Duodenal mucosa (tissue), 2 donors: ENCODE data around the gene FOXO6.
A peak's percentile ranks its signal among the peaks of the same experiment; 100 is the strongest.

Source experiments
- H3K27ac ChIP-seq: one replicate; pipeline ENCODE4 v1.7.0; 2013; ENCODE audit warnings: low read depth, low read length
- H3K27me3 ChIP-seq, 2 donors: one replicate each; pipeline ENCODE4 v1.7.0; 2013; ENCODE audit warnings: low read length in 2 of 2, control low read depth in 1 of 2; ENCODE audit not compliant: insufficient read depth in 2 of 2, control insufficient read depth in 1 of 2
- H3K36me3 ChIP-seq, 2 donors: one replicate each; pipeline ENCODE4 v1.7.0; 2013; ENCODE audit warnings: low read length in 2 of 2, control low read depth in 1 of 2; ENCODE audit not compliant: insufficient read depth in 2 of 2, control insufficient read depth in 1 of 2
- H3K4me1 ChIP-seq, 2 donors: one replicate each; pipeline ENCODE4 v1.7.0; 2013; ENCODE audit warnings: low read length in 2 of 2, control low read depth in 1 of 2; ENCODE audit not compliant: insufficient read depth in 2 of 2, control insufficient read depth in 1 of 2
- H3K4me3 ChIP-seq, 2 donors: one replicate each; pipeline ENCODE4 v1.7.0; 2013; ENCODE audit warnings: low read length in 2 of 2, low read depth in 1 of 2
- H3K9ac ChIP-seq, 2 donors: one replicate each; pipeline ENCODE4 v1.7.0; 2013; ENCODE audit warnings: low read length in 2 of 2, low read depth in 1 of 2
- H3K9me3 ChIP-seq, 2 donors: one replicate each; pipeline ENCODE4 v1.7.0; 2013; ENCODE audit warnings: low read length in 2 of 2, control low read depth in 1 of 2; ENCODE audit not compliant: control insufficient read depth in 1 of 2

Gene FOXO6

DNA sequence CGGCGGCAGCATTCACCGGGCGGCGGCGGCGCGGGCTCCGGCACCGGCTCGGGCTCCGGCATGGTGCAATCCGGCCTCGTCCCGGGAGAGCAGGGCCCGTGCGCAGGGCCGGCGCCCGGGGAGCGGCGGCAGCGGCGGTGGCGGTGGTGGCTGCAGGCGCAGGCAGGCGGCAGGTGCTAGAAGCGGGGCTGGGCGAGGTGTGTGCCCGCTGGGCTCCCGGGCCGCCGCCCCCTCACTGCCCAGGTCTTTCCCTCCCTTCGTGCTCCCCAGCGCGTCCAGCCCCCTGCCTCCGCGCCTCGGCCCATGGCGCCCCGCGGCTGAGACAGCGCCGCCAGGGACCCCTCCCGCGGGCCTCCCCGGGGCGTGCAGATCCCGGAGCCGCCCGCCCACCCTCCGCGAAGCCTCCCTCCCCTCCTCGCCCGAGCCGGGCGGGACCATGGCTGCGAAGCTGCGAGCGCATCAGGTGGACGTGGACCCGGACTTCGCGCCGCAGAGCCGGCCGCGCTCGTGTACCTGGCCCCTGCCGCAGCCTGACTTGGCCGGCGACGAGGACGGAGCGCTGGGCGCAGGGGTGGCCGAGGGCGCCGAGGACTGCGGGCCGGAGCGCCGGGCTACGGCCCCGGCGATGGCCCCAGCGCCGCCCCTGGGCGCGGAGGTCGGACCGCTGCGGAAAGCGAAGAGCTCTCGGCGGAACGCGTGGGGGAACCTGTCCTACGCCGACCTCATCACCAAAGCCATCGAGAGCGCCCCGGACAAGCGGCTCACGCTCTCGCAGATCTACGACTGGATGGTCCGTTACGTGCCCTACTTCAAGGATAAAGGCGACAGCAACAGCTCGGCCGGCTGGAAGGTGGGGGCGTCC is 492 bp downstream of the FOXO6 start:
- Histone ChIP-seq H3K4me3 (peak overlapping the region; percentile 32 to 65), H3K36me3 (no peaks in the 10 kb centered on the region), H3K9ac (peak overlapping the region; percentile 3 to 38), H3K9me3 (no peaks in the 10 kb centered on the region), H3K27me3 (peaks cover 14 to 22% of the 10 kb centered on the region in 2 donors), H3K27ac (no peak overlapping the region), H3K4me1 (peaks cover 27 to 31% of the 10 kb centered on the region in 2 donors)

GRCh38 chr1:41362357-41362721 is 1.1 kb downstream of the FOXO6 start:
- peak overlapping the region in 1 of 2 donors; percentile 32 for H3K4me3 ChIP-seq
- peaks cover 20 to 28% of the 10 kb centered on the region in 2 donors for H3K27me3 ChIP-seq
- peaks cover 33 to 35% of the 10 kb centered on the region in 2 donors for H3K4me1 ChIP-seq
- H3K9ac ChIP-seq, result peak overlapping the region in 1 of 2 donors; percentile 3
- H3K36me3 ChIP-seq, result no peaks in the 10 kb centered on the region
- no peak overlapping the region for H3K27ac ChIP-seq
- no peaks in the 10 kb centered on the region for H3K9me3 ChIP-seq

DNA sequence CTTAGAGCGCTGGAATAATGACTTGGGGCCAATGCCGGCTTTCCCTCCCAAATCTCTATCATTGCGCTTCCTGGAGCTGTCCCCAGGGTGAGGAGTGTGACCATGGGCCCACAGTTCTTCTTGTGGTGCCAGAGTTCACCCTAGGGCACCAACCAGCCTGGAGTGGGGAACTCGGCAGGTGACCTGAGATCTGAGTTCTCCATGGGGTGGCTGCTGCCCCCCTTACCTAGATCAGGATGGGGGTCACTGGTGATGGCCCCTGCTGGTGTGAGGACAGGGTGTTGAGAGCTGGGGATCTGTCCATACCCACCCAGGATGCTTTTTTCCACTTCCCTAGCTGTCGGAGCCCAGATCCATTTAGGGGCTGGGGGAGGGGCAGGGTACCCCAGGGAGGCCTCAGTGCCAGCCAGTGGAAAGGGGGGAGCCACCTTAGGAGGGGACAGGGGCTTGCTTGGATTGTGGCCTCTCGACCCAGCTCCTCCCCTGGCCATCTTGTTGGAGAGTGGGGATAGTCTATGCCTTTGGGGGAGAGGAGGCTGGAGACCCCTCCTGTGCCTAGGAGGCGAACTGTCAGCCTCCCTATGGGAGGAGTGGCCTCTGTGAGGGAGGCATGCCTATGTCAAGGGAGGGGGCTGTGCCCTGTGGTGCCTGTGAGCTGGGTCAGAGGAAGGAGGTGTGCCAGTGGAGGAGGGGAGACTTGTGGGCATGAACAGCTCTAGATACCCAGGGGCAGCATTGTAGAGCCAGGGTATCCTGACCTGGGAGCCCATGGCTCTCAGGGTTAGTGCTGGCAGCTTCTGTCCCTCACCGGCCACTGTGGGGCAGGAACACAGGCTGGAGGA is 1.7 kb downstream of the FOXO6 start:
- H3K4me3 ChIP-seq, result no peak overlapping the region

GRCh38 chr1:41363591-41364320 is 2.5 kb downstream of the FOXO6 start:
- Histone ChIP-seq H3K27ac (no peak overlapping the region), H3K4me1 (peaks cover 21 to 24% of the 10 kb centered on the region in 2 donors), H3K9me3 (no peaks in the 10 kb centered on the region), H3K36me3 (no peaks in the 10 kb centered on the region), H3K9ac (no peak overlapping the region), H3K4me3 (no peak overlapping the region), H3K27me3 (peaks cover 29 to 30% of the 10 kb centered on the region in 2 donors)

More for the DNA sequence above, 1.7 kb downstream of the FOXO6 start:
- no peak overlapping the region for H3K9ac ChIP-seq
- H3K36me3 ChIP-seq, result no peaks in the 10 kb centered on the region
- no peak overlapping the region for H3K27ac ChIP-seq
- peaks cover 25 to 29% of the 10 kb centered on the region in 2 donors for H3K27me3 ChIP-seq
- peaks cover 28 to 29% of the 10 kb centered on the region in 2 donors for H3K4me1 ChIP-seq
- no peaks in the 10 kb centered on the region for H3K9me3 ChIP-seq

DNA sequence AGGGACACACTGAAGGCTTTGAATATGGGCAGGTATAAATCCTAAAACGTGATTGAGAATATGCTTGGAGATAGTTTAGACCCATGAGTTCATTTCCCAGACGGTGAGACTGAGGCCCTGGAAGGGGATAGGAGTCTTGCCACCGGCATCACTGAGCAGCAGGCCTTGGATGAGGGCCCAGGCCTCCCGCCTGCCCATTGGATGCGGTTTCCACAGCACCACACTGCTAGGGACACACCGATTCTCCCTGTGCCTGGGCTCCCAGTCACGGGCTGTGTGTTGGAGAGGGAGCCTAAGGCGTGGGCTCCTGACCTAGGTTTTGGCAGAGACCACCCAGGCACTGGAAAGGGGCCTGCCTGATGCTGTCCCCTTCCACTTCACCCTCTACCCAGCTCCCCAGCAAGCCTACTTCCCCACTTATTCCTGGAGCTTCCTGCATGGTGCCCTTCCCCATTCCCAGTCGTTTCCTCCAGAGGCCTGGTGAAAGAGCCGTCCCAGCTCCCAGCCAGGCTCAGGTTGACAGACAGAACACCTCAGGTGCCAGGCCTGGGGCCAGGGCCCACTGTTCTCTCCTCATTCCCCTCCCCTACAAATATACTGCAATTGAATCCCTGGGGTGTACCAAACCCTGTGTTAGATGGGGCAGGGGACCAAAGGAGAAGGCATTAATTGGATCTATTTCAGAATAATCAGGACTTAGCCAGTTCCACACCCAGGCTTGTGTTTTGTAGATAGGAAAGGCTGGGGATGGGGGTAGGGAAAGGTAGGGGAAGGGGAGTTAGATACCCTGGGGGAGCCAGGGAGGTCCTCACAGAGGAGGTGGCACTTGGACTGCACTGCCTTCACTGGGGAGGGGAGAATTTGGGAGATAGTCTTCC is 3.4 kb downstream of the FOXO6 start:
- H3K4me1 ChIP-seq, result peaks cover 19 to 24% of the 10 kb centered on the region in 2 donors
- no peak overlapping the region for H3K9ac ChIP-seq
- H3K9me3 ChIP-seq, result no peaks in the 10 kb centered on the region
- peaks cover 29 to 30% of the 10 kb centered on the region in 2 donors for H3K27me3 ChIP-seq
- no peak overlapping the region for H3K27ac ChIP-seq
- no peak overlapping the region for H3K4me3 ChIP-seq
- H3K36me3 ChIP-seq, result no peaks in the 10 kb centered on the region

DNA sequence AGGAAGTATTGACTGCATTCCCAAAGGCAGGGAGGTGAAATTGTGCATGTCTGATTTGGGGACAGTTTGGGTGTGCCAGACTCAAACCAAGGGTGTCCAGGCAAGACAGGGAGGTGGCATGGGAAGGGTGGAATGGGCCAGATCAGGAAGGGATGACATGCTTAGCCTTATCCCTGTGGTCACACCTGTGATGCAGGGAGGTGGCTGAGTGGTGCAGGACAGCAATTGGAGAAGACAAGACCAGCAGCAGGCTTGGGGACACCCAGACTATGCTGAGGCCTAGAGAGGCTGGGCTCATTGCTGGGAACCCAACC is 4.0 kb downstream of the FOXO6 start:
- Histone ChIP-seq H3K9me3 (no peaks in the 10 kb centered on the region), H3K9ac (no peak overlapping the region), H3K4me1 (peaks cover 13 to 19% of the 10 kb centered on the region in 2 donors), H3K27ac (no peak overlapping the region), H3K4me3 (no peak overlapping the region), H3K36me3 (no peaks in the 10 kb centered on the region), H3K27me3 (peaks cover 29 to 30% of the 10 kb centered on the region in 2 donors)

DNA sequence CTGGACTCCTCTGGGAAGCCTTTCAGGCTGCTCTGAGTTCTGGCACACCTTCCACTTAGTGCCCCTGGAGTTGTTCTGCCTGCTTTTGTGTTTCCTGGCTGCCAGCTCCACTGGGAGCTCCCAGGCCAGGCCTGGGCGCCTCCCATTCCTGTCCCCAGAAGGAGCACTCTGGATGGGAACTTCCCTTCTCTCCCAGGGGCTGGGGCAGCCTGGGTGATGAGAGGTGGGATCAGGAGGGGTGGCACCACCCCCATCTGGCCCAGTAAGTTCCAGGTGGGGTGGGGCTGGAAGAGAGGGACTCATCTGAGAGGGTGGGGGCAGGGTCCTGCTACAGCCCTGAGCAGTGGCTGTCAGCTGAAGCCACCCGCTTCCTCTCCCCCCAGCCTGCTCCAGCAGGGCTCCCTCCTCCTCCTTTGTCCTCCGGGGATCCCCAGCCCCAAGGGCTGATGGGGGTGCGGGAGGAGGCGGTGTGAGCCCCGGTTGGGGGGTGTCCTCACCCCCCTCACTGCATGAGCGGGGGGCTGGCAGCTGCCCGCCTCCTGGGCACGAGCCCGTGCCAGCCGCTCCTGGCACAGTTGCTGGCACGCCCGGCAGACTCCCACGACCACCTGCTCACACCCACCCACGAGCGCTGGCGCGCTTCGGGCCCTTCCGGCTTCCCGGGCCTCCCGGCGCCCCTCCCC is 4.7 kb downstream of the FOXO6 start:
- Histone ChIP-seq H3K27ac (no peak overlapping the region), H3K4me3 (peak overlapping the region in 1 of 2 donors; percentile 16), H3K36me3 (no peaks in the 10 kb centered on the region), H3K27me3 (peaks cover 29 to 30% of the 10 kb centered on the region in 2 donors), H3K4me1 (peaks cover 8 to 14% of the 10 kb centered on the region in 2 donors), H3K9ac (peak overlapping the region in 1 of 2 donors; percentile 25), H3K9me3 (no peaks in the 10 kb centered on the region)

DNA sequence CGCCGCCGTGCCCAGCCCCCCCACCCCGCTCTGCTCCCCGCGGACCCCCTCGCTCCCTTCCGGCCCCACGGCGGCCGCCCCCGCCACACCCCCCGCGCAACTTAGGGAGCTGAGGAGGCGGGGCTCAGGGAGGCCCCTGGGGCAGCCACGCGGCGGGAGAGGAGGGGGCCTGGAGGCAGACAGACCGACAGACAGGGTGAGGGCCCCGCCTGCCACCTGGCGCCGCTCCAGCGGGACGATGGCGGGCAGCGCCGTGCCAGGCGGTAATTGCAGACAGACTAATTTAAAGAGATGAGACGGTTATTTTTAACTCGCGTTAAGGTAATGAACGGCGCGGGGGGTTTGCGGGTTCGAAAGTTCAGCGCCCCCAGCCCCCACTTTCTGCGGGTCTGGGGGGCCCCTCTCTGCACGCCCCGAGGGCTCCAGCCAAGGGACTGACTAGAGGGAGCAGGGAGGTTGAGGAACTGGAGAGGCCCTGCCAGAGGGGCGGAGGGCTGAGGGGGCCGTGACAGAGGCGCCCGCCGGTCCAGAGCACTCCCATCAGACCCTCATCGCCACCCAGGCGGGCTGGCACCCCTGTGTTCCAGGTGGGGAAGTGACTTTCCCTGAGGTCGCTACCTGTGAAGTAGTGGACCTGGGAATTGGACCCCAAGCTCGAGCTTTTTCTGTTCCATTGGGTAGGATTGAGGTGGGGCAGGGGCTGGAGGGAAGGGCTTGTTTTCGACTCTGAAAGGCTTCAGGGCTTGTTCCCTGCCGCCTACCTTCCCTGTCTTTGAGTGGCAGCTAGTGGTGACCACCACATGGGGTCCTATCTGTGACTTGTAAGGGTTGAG is 5.4 kb downstream of the FOXO6 start:
- H3K4me3 ChIP-seq, result peak overlapping the region; percentile 29 to 40
- H3K9me3 ChIP-seq, result no peaks in the 10 kb centered on the region
- no peak overlapping the region for H3K9ac ChIP-seq
- peaks cover 9 to 15% of the 10 kb centered on the region in 2 donors for H3K4me1 ChIP-seq
- H3K27me3 ChIP-seq, result peaks cover 29 to 30% of the 10 kb centered on the region in 2 donors
- H3K36me3 ChIP-seq, result no peaks in the 10 kb centered on the region
- no peak overlapping the region for H3K27ac ChIP-seq
